Upper lobe of left lung (tissue), 4 donors: ENCODE measurements around the gene FREM1.

Experiments used
- POLR2A ChIP-seq, 4 donors: fragments of 450-650 bp; IDR thresholded peaks; one replicate each; pipeline ENCODE4 v1.5.1; 2016 to 2017; ENCODE audit warnings: antibody characterized with exemption in 4 of 4, mild to moderate bottlenecking in 2 of 4
- TF ChIP-seq, protein P1 (sequence below), 6 experiments: fragments of 450-650 bp in 4 of 6; fragments of 200-600 bp in 2 of 6; sonication (generic) in 2 of 6; IDR thresholded peaks; one replicate each; pipeline ENCODE4 v1.5.1; 2016 to 2019; ENCODE audit warnings: antibody characterized with exemption in 6 of 6

DNA sequence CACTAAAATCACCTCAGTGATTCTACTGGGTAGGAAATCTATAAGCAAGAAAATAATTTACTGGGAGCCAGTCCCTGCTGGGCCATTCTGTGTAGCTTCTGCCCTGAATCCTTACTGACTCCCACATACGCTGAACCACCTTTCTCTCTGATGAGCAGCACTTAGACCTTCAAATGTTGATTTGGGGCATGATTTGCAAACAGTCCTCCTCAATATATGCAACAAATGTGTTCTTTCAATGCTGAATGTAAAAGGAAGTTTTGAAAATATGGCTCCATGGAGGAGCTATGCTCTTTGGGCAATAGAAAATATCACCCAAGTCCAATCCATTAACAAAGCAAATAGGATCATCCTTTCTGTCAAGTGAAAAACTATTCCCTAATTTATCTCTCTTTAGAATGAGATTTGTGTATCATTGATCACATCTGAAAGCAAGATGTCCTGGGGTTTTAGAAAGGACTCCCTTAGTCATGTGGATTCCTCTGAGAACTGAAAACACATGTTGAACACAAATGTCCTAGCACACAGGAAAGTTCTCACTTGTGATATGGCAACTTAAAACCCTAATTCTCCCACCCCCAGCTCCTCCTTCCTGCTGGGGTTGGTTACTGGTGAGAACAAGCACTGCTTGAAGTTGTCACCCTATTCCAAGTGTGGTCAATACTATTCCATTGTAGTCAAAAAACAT lies 178.8 kb downstream of the FREM1 start:
- TF ChIP-seq, protein P1, sequence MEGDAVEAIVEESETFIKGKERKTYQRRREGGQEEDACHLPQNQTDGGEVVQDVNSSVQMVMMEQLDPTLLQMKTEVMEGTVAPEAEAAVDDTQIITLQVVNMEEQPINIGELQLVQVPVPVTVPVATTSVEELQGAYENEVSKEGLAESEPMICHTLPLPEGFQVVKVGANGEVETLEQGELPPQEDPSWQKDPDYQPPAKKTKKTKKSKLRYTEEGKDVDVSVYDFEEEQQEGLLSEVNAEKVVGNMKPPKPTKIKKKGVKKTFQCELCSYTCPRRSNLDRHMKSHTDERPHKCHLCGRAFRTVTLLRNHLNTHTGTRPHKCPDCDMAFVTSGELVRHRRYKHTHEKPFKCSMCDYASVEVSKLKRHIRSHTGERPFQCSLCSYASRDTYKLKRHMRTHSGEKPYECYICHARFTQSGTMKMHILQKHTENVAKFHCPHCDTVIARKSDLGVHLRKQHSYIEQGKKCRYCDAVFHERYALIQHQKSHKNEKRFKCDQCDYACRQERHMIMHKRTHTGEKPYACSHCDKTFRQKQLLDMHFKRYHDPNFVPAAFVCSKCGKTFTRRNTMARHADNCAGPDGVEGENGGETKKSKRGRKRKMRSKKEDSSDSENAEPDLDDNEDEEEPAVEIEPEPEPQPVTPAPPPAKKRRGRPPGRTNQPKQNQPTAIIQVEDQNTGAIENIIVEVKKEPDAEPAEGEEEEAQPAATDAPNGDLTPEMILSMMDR (IDR thresholded peaks at IDR 0.05): no peak
- no peak for TF ChIP-seq POLR2A (IDR thresholded peaks at IDR 0.05)
